Activated CD8-positive, alpha-beta memory T cell treated with anti-CD3 and anti-CD28 coated beads, Interleukin-2, amount 50 U/mL, for 24 hours (primary cell): Measurements from ENCODE around the gene TMEM117.

Experiments
- DNase-seq: peaks from one replicate; pipeline ENCODE4 v3.0.0-alpha.2; 2020; ENCODE audit errors: extremely low read depth

TMEM117 gene

GRCh38 chr12:43884683-43885410 lies 49.0 kb downstream of the TMEM117 start:
- DNase-seq: no peak

- DNase-seq: no peak
Observed at GRCh38 chr12:43887397-43887796, 51.5 kb downstream of the TMEM117 start.

- no peak for DNase-seq
Observed at GRCh38 chr12:43891856-43892574, 56.1 kb downstream of the TMEM117 start.

GRCh38 chr12:43893670-43894069 lies 57.8 kb downstream of the TMEM117 start:
- no peak for DNase-seq

- no peak for DNase-seq
Observed at GRCh38 chr12:43895580-43896206, 59.8 kb downstream of the TMEM117 start.

GRCh38 chr12:43896496-43896895 lies 60.6 kb downstream of the TMEM117 start:
- DNase-seq: no peak

- DNase-seq: no peak
Observed at GRCh38 chr12:43898474-43898873, 62.6 kb downstream of the TMEM117 start.

GRCh38 chr12:43899574-43899973 lies 63.7 kb downstream of the TMEM117 start:
- no peak for DNase-seq

GRCh38 chr12:43903686-43904085 lies 67.8 kb downstream of the TMEM117 start:
- no peak for DNase-seq

GRCh38 chr12:43912859-43913258 lies 77.0 kb downstream of the TMEM117 start:
- DNase-seq: no peak

GRCh38 chr12:43914391-43914790 lies 78.5 kb downstream of the TMEM117 start:
- no peak for DNase-seq

GRCh38 chr12:43914923-43915468 lies 79.1 kb downstream of the TMEM117 start:
- no peak for DNase-seq

GRCh38 chr12:43917896-43918295 lies 82.0 kb downstream of the TMEM117 start:
- no peak for DNase-seq

GRCh38 chr12:43921666-43922337 lies 85.9 kb downstream of the TMEM117 start:
- DNase-seq: no peak

- no peak for DNase-seq
Observed at GRCh38 chr12:43930032-43930431, 94.2 kb downstream of the TMEM117 start.

GRCh38 chr12:43931187-43931586 lies 95.3 kb downstream of the TMEM117 start:
- DNase-seq: no peak

GRCh38 chr12:43935581-43935980 lies 99.7 kb downstream of the TMEM117 start:
- DNase-seq: no peak

GRCh38 chr12:43937947-43938346 lies 102.1 kb downstream of the TMEM117 start:
- no peak for DNase-seq

- no peak for DNase-seq
Observed at GRCh38 chr12:43942379-43942778, 106.5 kb downstream of the TMEM117 start.

- no peak for DNase-seq
Observed at GRCh38 chr12:43945983-43946382, 110.1 kb downstream of the TMEM117 start.

- no peak for DNase-seq
Observed at GRCh38 chr12:43951286-43951685, 115.4 kb downstream of the TMEM117 start.
